Measurements from ENCODE around the gene RALB.

DNA sequence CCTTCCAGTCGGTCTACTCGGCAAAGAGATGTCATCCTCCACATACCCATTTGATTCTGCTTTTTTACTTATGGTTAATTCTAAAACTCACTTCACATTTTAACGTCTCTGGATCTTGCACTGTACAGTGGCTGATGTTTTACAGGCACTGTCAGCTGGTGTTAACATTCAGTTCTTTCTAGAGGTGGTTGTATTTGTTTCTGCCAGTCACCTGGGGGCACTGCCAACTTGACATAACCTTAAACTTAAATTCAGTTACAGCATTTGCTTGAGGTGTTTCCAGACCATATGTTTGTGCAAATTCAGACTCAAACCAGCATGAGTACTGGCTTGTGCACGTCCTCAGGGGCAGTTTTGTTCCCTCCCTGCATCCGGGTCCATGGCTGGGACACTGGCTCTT, 24.1 kb upstream of the RALB start:
- TF ChIP-seq, protein P1, sequence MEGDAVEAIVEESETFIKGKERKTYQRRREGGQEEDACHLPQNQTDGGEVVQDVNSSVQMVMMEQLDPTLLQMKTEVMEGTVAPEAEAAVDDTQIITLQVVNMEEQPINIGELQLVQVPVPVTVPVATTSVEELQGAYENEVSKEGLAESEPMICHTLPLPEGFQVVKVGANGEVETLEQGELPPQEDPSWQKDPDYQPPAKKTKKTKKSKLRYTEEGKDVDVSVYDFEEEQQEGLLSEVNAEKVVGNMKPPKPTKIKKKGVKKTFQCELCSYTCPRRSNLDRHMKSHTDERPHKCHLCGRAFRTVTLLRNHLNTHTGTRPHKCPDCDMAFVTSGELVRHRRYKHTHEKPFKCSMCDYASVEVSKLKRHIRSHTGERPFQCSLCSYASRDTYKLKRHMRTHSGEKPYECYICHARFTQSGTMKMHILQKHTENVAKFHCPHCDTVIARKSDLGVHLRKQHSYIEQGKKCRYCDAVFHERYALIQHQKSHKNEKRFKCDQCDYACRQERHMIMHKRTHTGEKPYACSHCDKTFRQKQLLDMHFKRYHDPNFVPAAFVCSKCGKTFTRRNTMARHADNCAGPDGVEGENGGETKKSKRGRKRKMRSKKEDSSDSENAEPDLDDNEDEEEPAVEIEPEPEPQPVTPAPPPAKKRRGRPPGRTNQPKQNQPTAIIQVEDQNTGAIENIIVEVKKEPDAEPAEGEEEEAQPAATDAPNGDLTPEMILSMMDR (IDR thresholded peaks at IDR 0.05) = no peak
- TF ChIP-seq POLR2A (IDR thresholded peaks at IDR 0.05) = no peak
- TF ChIP-seq POLR2AphosphoS5 (IDR thresholded peaks at IDR 0.05) = no peak
